A549 (cell line): ENCODE measurements around the gene GALNT3. TPM values are rescaled to one million over a fixed set of nuclear protein-coding genes. Genes with fewer than 3 reads are reported as not detected.

Source experiments
- ATAC-seq, 2 experiments: fragments of 200-7000 bp in 1 of 2; fragments of >200 bp in 1 of 2; cut with Nextera tagmentation in 1 of 2; cut with Tn5 transposase in 1 of 2; 3 replicates each; pipeline versions ENCODE4 v1.8.0 to v1.9.1; 2018 to 2020; ENCODE audit warnings: mild to moderate bottlenecking in 1 of 2, moderate library complexity in 1 of 2
- CTCF ChIA-PET: fragments of 300-600 bp; sonication (Branson Sonifier 250); formaldehyde crosslinking; extraction: SDS; loops from one replicate; lab custom pipeline; 2021; ENCODE audit warnings: antibody characterized with exemption, inconsistent platforms; lab: Yijun Ruan, JAX
- POLR2A ChIA-PET: fragments of 350-600 bp; formaldehyde crosslinking; extraction: SDS; loops from one replicate; lab custom pipeline; 2021; ENCODE audit warnings: antibody characterized with exemption, inconsistent platforms; lab: Yijun Ruan, JAX
- DNase-seq, 2 experiments: peaks; one replicate each; pipeline versions ENCODE4 v3.0.0 to v3.0.0-alpha.2; 2011 to 2016; ENCODE audit warnings: low read depth in 1 of 2, low spot score in 1 of 2
- FAIRE-seq: peaks from 2 replicates; lab custom pipeline; 2011; peaks lifted over from hg19 to GRCh38; lab: Jason Lieb, UNC
- H3K27ac ChIP-seq, 2 experiments: fragments of >200 bp; sonication (Bioruptor Twin); formaldehyde crosslinking; 3 replicates each; pipeline ENCODE4 v1.5.1; 2016 to 2017
- H3K4me1 ChIP-seq: fragments of >200 bp; sonication (Bioruptor Twin); formaldehyde crosslinking; 3 replicates; pipeline ENCODE4 v1.6.1; 2016
- H3K4me2 ChIP-seq: fragments of >200 bp; sonication (Bioruptor Twin); formaldehyde crosslinking; 3 replicates; pipeline ENCODE4 v1.6.1; 2016
- H3K4me3 ChIP-seq: fragments of >200 bp; sonication (Bioruptor Twin); formaldehyde crosslinking; 3 replicates; pipeline ENCODE4 v1.5.1; 2016
- H3K9me3 ChIP-seq: fragments of >200 bp; sonication (Bioruptor Twin); formaldehyde crosslinking; 3 replicates; pipeline ENCODE4 v1.6.1; 2016
- BCL3 ChIP-seq: fragments of >200 bp; sonication (Bioruptor Twin); formaldehyde crosslinking; IDR thresholded peaks from 3 replicates; pipeline ENCODE4 v1.6.1; 2016
- CBX2 ChIP-seq: fragments of 200-600 bp; sonication (generic); IDR thresholded peaks from 2 replicates; pipeline ENCODE4 v1.6.1; 2016; ENCODE audit warnings: low read depth, mild to moderate bottlenecking, borderline replicate concordance
- CBX8 ChIP-seq: fragments of 200-600 bp; sonication (generic); IDR thresholded peaks from 2 replicates; pipeline ENCODE4 v1.6.1; 2016
- CEBPB ChIP-seq, 2 experiments: fragments of >200 bp in 1 of 2; sonication (Bioruptor Twin) in 1 of 2; formaldehyde crosslinking in 1 of 2; IDR thresholded peaks; 2 replicates each; pipeline ENCODE4 v1.6.1; 2012 to 2016
- EHF ChIP-seq: fragments of 250-450 bp; sonication (Bioruptor Pico); IDR thresholded peaks from 2 replicates; pipeline ENCODE4 v1.5.0; 2020; ENCODE audit warnings: mild to moderate bottlenecking
- EP300 ChIP-seq, 2 experiments: fragments of >200 bp; sonication (Bioruptor Twin); formaldehyde crosslinking; IDR thresholded peaks; 2 replicates in 1 of 2; 3 replicates in 1 of 2; pipeline ENCODE4 v1.6.1; 2016 to 2017
- FOSB ChIP-seq: fragments of 250-450 bp; sonication (Bioruptor Pico); IDR thresholded peaks from 2 replicates; pipeline ENCODE4 v1.5.0; 2020; ENCODE audit warnings: mild to moderate bottlenecking, moderate library complexity
- HDAC2 ChIP-seq: fragments of 200-600 bp; sonication (generic); IDR thresholded peaks from 2 replicates; pipeline ENCODE4 v1.6.1; 2016
- HES2 ChIP-seq: fragments of >200 bp; sonication (Bioruptor Twin); formaldehyde crosslinking; IDR thresholded peaks from 2 replicates; pipeline ENCODE4 v1.6.1; 2016
- HOXB13 ChIP-seq: fragments of 250-450 bp; sonication (Bioruptor Pico); IDR thresholded peaks from 2 replicates; pipeline ENCODE4 v1.5.0; 2020; ENCODE audit warnings: low read depth, mild to moderate bottlenecking, moderate library complexity
- JUNB ChIP-seq: fragments of >200 bp; sonication (Bioruptor Twin); formaldehyde crosslinking; IDR thresholded peaks from 2 replicates; pipeline ENCODE4 v1.6.1; 2016
- MAFK ChIP-seq: fragments of 450-650 bp; IDR thresholded peaks from 2 replicates; pipeline ENCODE4 v1.6.1; 2014; ENCODE audit not compliant: partially characterized antibody
- NPAS2 ChIP-seq: fragments of 250-450 bp; sonication (Bioruptor Pico); IDR thresholded peaks from 2 replicates; pipeline ENCODE4 v1.8.0; 2022; ENCODE audit warnings: mild to moderate bottlenecking, moderate library complexity, borderline replicate concordance
- NR3C1 ChIP-seq: fragments of >200 bp; sonication (Bioruptor Twin); formaldehyde crosslinking; IDR thresholded peaks from 3 replicates; pipeline ENCODE4 v1.6.1; 2017
- POLR2A ChIP-seq: IDR thresholded peaks from 2 replicates; pipeline ENCODE4 v1.6.1; 2012; ENCODE audit warnings: mild to moderate bottlenecking, low read length
- RAD21 ChIP-seq, 2 experiments: fragments of >200 bp in 1 of 2; sonication (Bioruptor Twin) in 1 of 2; formaldehyde crosslinking in 1 of 2; IDR thresholded peaks in 1 of 2; conservative IDR thresholded peaks in 1 of 2; 2 replicates in 1 of 2; 3 replicates in 1 of 2; pipeline ENCODE4 v1.6.1; 2012 to 2018; ENCODE audit warnings: inconsistent platforms in 1 of 2
- RCOR1 ChIP-seq: fragments of 150-350 bp; IDR thresholded peaks from 2 replicates; pipeline ENCODE4 v1.6.1; 2014; ENCODE audit warnings: antibody characterized with exemption, low read length, low read depth
- RFX5 ChIP-seq: fragments of 450-650 bp; IDR thresholded peaks from 2 replicates; pipeline ENCODE4 v1.7.1; 2014; ENCODE audit warnings: antibody characterized with exemption, mild to moderate bottlenecking, moderate library complexity
- SREBF2 ChIP-seq: fragments of 450-650 bp; IDR thresholded peaks from 2 replicates; pipeline ENCODE4 v1.6.1; 2014; ENCODE audit warnings: mild to moderate bottlenecking, moderate library complexity
- ZC3H11A ChIP-seq: fragments of 450-650 bp; IDR thresholded peaks from 2 replicates; pipeline ENCODE4 v1.6.1; 2014; ENCODE audit warnings: antibody characterized with exemption, mild to moderate bottlenecking
- ZFP36 ChIP-seq: fragments of 450-650 bp; IDR thresholded peaks from 2 replicates; pipeline ENCODE4 v1.6.1; 2014; ENCODE audit warnings: borderline replicate concordance; ENCODE audit not compliant: partially characterized antibody
- ZNF302 ChIP-seq: fragments of 250-450 bp; sonication (Bioruptor Pico); IDR thresholded peaks from 2 replicates; pipeline ENCODE4 v1.9.0; 2021; ENCODE audit warnings: inconsistent platforms, mild to moderate bottlenecking, moderate library complexity
- ZSCAN20 ChIP-seq: fragments of 250-450 bp; sonication (Bioruptor Pico); IDR thresholded peaks from 2 replicates; pipeline ENCODE4 v1.8.0; 2022; ENCODE audit warnings: mild to moderate bottlenecking, moderate library complexity
- WGBS: methylation state at CpG from one replicate; pipeline ENCODE4 v1.1.6; 2017; ENCODE audit errors: missing lambda C conversion rate; 5-methylcytosine and 5-hydroxymethylcytosine counted together
- polyA plus RNA-seq, 4 experiments: library from polyadenylated mRNA; depleted of rRNA in 3 of 4; stranded (reverse); fragments of >200 nt; fragmentation: RNase III in 1 of 4; extraction: RNeasy Plus Mini Kit Qiagen cat#74134 plus additional on column Dnase treatment in 1 of 4; gene quantifications; 2 replicates in 3 of 4; 3 replicates in 1 of 4; pipeline ENCODE4 v1.2.3, GENCODE V29; 2011 to 2017
- TF ChIP-seq, protein P1 (sequence below): fragments of 250-450 bp; sonication (Bioruptor Pico); IDR thresholded peaks from 2 replicates; pipeline ENCODE4 v1.5.0; 2021; ENCODE audit warnings: mild to moderate bottlenecking, moderate library complexity, borderline replicate concordance

Gene GALNT3
- polyA plus RNA-seq, 2 of the 4 experiments (the other 2 are of a cell fraction) = 0.05 to 0.10 TPM

DNA sequence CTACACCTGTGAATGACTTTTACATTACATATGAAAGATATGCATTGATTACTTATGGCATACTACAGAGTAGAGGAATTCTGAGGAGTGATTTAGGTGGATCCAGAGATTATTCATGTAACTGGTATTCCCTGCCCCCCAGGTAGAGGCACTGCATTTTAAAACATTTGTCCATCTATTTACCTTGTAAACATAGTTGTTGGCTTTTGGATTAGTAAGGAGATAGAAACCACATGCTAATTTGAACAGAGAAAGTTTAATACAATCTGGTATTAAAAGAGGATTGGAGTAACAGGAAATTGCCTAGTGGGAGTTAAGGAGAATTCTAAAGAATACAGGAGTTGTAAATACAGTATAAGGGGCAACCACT is 15.9 kb downstream of the GALNT3 start:
- Histone ChIP-seq H3K4me2 (no peak overlapping the region), H3K9me3 (no peaks in the 10 kb centered on the region), H3K4me3 (no peak overlapping the region), H3K4me1 (no peaks in the 10 kb centered on the region), H3K27ac (no peak overlapping the region)
- TF ChIP-seq POLR2A = no peak
- TF ChIP-seq EP300 (IDR thresholded peaks at IDR 0.05) = no peak
- no peak for TF ChIP-seq FOSB (CRISPR knock-in tag)
- TF ChIP-seq CEBPB (IDR thresholded peaks at IDR 0.05) = no peak
- no peak for TF ChIP-seq RAD21 (conservative IDR thresholded peaks at IDR 0.05 in 1 of 2, IDR thresholded peaks at IDR 0.05 in 1 of 2)
- TF ChIP-seq RCOR1 = no peak
- no peak for TF ChIP-seq ZFP36
- TF ChIP-seq SREBF2 = no peak
- TF ChIP-seq HOXB13 = no peak
- no peak for TF ChIP-seq NR3C1
- no peak for TF ChIP-seq HES2
- TF ChIP-seq EHF = no peak
- no peak for TF ChIP-seq CBX2
- no peak for TF ChIP-seq BCL3
- TF ChIP-seq ZNF302 (CRISPR knock-in tag) = no peak
- TF ChIP-seq, protein P1, sequence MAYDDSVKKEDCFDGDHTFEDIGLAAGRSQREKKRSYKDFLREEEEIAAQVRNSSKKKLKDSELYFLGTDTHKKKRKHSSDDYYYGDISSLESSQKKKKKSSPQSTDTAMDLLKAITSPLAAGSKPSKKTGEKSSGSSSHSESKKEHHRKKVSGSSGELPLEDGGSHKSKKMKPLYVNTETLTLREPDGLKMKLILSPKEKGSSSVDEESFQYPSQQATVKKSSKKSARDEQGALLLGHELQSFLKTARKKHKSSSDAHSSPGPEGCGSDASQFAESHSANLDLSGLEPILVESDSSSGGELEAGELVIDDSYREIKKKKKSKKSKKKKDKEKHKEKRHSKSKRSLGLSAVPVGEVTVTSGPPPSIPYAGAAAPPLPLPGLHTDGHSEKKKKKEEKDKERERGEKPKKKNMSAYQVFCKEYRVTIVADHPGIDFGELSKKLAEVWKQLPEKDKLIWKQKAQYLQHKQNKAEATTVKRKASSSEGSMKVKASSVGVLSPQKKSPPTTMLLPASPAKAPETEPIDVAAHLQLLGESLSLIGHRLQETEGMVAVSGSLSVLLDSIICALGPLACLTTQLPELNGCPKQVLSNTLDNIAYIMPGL = no peak
- CTCF ChIA-PET = interaction anchor here (0.7 to 1.5 kb wide), 3 partner anchors 8 to 13 kb away, joined by 3 to 5 read pairs (median 4); no protein-coding TSS in a partner anchor
- ATAC-seq = no peak
- POLR2A ChIA-PET = no interaction called here
- no peak for DNase-seq
- no peak for FAIRE-seq

DNA sequence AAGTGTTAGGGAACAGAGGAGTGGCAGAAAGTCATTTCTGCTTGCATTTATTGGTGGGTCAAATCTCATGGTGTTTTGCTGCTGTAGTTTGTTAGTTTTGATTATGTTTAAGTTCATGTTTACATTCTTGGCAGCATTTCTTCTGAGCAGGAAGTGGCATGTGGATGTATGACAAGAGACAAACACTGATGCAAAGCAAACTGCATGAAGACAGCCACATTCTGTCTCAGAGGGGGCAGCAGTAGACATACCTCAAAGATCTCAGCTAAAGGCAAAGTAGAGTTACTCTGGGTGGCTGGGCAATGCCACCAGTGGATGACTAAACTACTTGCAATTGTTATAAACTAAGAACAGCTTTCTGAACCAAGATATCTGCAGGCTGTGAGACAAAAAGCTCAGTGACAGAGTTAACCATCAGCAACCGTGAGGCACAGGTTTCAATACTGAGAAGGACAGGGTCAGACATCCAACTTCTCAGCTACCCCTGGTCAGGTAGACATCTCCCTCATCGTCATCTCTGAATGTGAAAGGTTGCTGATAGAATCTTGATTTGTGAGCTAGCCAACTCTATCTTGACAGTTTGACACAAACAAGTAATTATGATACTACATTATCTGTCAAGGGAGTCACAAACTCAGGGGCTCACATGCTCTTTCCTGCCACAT is 16.4 kb downstream of the GALNT3 start:
- H3K4me3 ChIP-seq = no peak overlapping the region
- WGBS = 11% methylated on average over 2 of the region's 2 CpGs
- POLR2A ChIA-PET = no interaction called here
- H3K4me2 ChIP-seq = no peak overlapping the region
- CTCF ChIA-PET = interaction anchor here (1.3 kb wide), 1 partner anchor 13 kb away, joined by 4 read pairs; no protein-coding TSS in a partner anchor
- ATAC-seq (no peak), FAIRE-seq (no peak), DNase-seq (no peak)
- TF ChIP-seq JUNB = no peak
- no peak for TF ChIP-seq HDAC2
- no peak for TF ChIP-seq ZC3H11A
- TF ChIP-seq SREBF2 = no peak
- TF ChIP-seq BCL3 = no peak
- no peak for TF ChIP-seq RFX5
- TF ChIP-seq NR3C1 = no peak
- TF ChIP-seq MAFK = no peak
- TF ChIP-seq CBX2 = no peak
- TF ChIP-seq ZNF302 (CRISPR knock-in tag) = no peak
- H3K4me1 ChIP-seq = no peaks in the 10 kb centered on the region
- H3K9me3 ChIP-seq = no peaks in the 10 kb centered on the region
- H3K27ac ChIP-seq = no peak overlapping the region

- H3K4me2 ChIP-seq = no peak overlapping the region
- H3K4me3 ChIP-seq = no peak overlapping the region
- ChIA-PET POLR2A (no interaction called here), CTCF (no interaction called here)
- no peak overlapping the region for H3K27ac ChIP-seq
- no peak for TF ChIP-seq CBX8
- no peak for TF ChIP-seq NPAS2 (CRISPR knock-in tag)
- no peak for TF ChIP-seq ZSCAN20
- no peak for ATAC-seq
- H3K9me3 ChIP-seq = no peaks in the 10 kb centered on the region
- FAIRE-seq = no peak
- H3K4me1 ChIP-seq = no peaks in the 10 kb centered on the region
- DNase-seq = no peak
Measured at GRCh38 chr2:165776796-165777195, 17.3 kb downstream of the GALNT3 start.
